GM12878 (cell line): ENCODE results near the gene TPGS1. TPM values are rescaled to one million over a fixed set of nuclear protein-coding genes. Genes with fewer than 3 reads are reported as not detected.

ENCODE experiments used
- ATAC-seq: fragments of 200-7000 bp; cut with Tn5 transposase; 3 replicates; pipeline ENCODE4 v1.9.1; 2020; ENCODE audit warnings: mild to moderate bottlenecking, moderate library complexity
- BruUV-seq: library from RNA; stranded (reverse); fragments of 400-500 nt; replicated peaks from 2 replicates; lab custom pipeline; 2021; lab: Mats Ljungman, UMichigan
- CTCF ChIA-PET: fragments of 300-600 bp; sonication (Branson Sonifier 250); formaldehyde crosslinking; extraction: SDS; loops from one replicate; lab custom pipeline; 2021; ENCODE audit warnings: inconsistent platforms; lab: Yijun Ruan, JAX
- POLR2A ChIA-PET: fragments of 350-600 bp; formaldehyde crosslinking; extraction: SDS; loops from one replicate; lab custom pipeline; 2021; ENCODE audit warnings: inconsistent platforms; lab: Charles Lee
- RAD21 ChIA-PET: fragments of 300-600 bp; sonication (Branson Sonifier 250); formaldehyde crosslinking; loops from one replicate; lab custom pipeline; 2023; ENCODE audit warnings: antibody characterized with exemption; ENCODE audit not compliant: unreplicated experiment; lab: Charles Lee
- SMC1A ChIA-PET: fragments of 300-600 bp; sonication (Branson Sonifier 250); formaldehyde crosslinking; loops from one replicate; lab custom pipeline; 2023; ENCODE audit not compliant: unreplicated experiment, uncharacterized antibody; lab: Charles Lee
- DNase-seq: peaks from one replicate; pipeline ENCODE4 v3.0.0-alpha.2; 2011; ENCODE audit warnings: low read depth, low spot score
- FAIRE-seq: peaks from 3 replicates; lab custom pipeline; 2011; peaks lifted over from hg19 to GRCh38; lab: Jason Lieb, UNC
- H2AFZ ChIP-seq: 2 replicates; pipeline ENCODE4 v1.6.0; 2011; ENCODE audit warnings: low read depth, low read length, control low read depth; ENCODE audit not compliant: control insufficient read depth
- H3K27ac ChIP-seq: 2 replicates; pipeline ENCODE4 v1.5.1; 2011; ENCODE audit warnings: control low read depth; ENCODE audit not compliant: control insufficient read depth, insufficient read depth
- H3K27me3 ChIP-seq, 2 experiments: replicated peaks in 1 of 2; 2 replicates each; pipeline versions ENCODE4 v1.6.0 to v1.6.1; 2011; ENCODE audit warnings: low read length in 1 of 2; ENCODE audit not compliant: control insufficient read depth in 2 of 2, insufficient read depth in 2 of 2
- H3K36me3 ChIP-seq, 2 experiments: 2 replicates each; pipeline ENCODE4 v1.5.1; 2011; ENCODE audit warnings: low read length in 1 of 2; ENCODE audit not compliant: control insufficient read depth in 2 of 2, insufficient read depth in 2 of 2
- H3K4me1 ChIP-seq: 2 replicates; pipeline ENCODE4 v1.6.1; 2011; ENCODE audit warnings: mild to moderate bottlenecking, low read length, moderate library complexity, mixed read lengths; ENCODE audit not compliant: control insufficient read depth, insufficient read depth
- H3K4me2 ChIP-seq: 2 replicates; pipeline ENCODE4 v1.6.0; 2011; ENCODE audit warnings: control low read depth; ENCODE audit not compliant: control insufficient read depth, insufficient read depth
- H3K4me3 ChIP-seq: fragments of 200-600 bp; sonication (generic); 2 replicates; pipeline ENCODE4 v1.5.1; 2016
- H3K79me2 ChIP-seq: 2 replicates; pipeline ENCODE4 v1.6.0; 2011; ENCODE audit warnings: low read length; ENCODE audit not compliant: control insufficient read depth, insufficient read depth
- H3K9ac ChIP-seq: 2 replicates; pipeline ENCODE4 v1.8.0; 2011; ENCODE audit warnings: low read length, control low read depth, mixed read lengths; ENCODE audit not compliant: control insufficient read depth, insufficient read depth
- H3K9me3 ChIP-seq: replicated peaks from 3 replicates; pipeline ENCODE4 v1.5.1; 2011; ENCODE audit warnings: mild to moderate bottlenecking, low read length; ENCODE audit not compliant: control insufficient read depth, insufficient read depth
- H4K20me1 ChIP-seq: 2 replicates; pipeline ENCODE4 v1.6.0; 2011; ENCODE audit not compliant: control insufficient read depth, insufficient read depth
- E2F8 ChIP-seq: fragments of 450-650 bp; IDR thresholded peaks from 2 replicates; pipeline ENCODE4 v1.6.1; 2018; ENCODE audit warnings: mild to moderate bottlenecking, low read depth, moderate library complexity; ENCODE audit not compliant: partially characterized antibody
- NR2C2 ChIP-seq: IDR thresholded peaks from 2 replicates; pipeline ENCODE4 v1.6.1; 2011; ENCODE audit warnings: borderline replicate concordance, low read depth; ENCODE audit not compliant: control insufficient read depth, insufficient read length
- SIN3A ChIP-seq: IDR thresholded peaks from 2 replicates; pipeline ENCODE4 v1.6.1; 2012; ENCODE audit warnings: low read depth, low read length, improper control_type of control experiment
- ZSCAN29 ChIP-seq: fragments of 450-650 bp; IDR thresholded peaks from 2 replicates; pipeline ENCODE4 v1.6.1; 2017; ENCODE audit warnings: mild to moderate bottlenecking, moderate library complexity
- WGBS: methylation state at CpG from one replicate; pipeline ENCODE4 v1.1.6; 2016; ENCODE audit warnings: low lambda C conversion rate; ENCODE audit not compliant: insufficient replicate concordance, insufficient coverage; ENCODE audit errors: missing lambda C conversion rate; 5-methylcytosine and 5-hydroxymethylcytosine counted together
- in situ Hi-C: fragments of 300-500 bp; cut with MboI; formaldehyde crosslinking; loops from 9 replicates; pipeline ENCODE4 v1.14.3; 2018; ENCODE audit warnings: mixed read lengths
- intact Hi-C: fragments of 100-400 bp; cut with micrococcal nuclease; formaldehyde crosslinking; loops from one replicate; pipeline ENCODE4 v1.14.2; 2022; ENCODE audit not compliant: unreplicated experiment
- polyA plus RNA-seq, 11 experiments: library from polyadenylated mRNA; depleted of rRNA in 4 of 11; unstranded in 6 of 11; stranded (reverse) in 5 of 11; fragments of >200 nt; fragmentation: Nextera tagmentation in 4 of 11; fragmentation: Illumina TruSeq in 1 of 11; extraction: Ambion mirVana in 4 of 11; extraction: Trizol in 1 of 11; gene quantifications; 1 replicate in 1 of 11; 2 replicates in 10 of 11; pipeline versions ENCODE4 v1.2.1 to v1.2.3, GENCODE V29; 2011 to 2016; ENCODE audit warnings: inconsistent platforms in 2 of 11, missing spikeins in 2 of 11, low read depth in 1 of 11
- total RNA-seq, 4 experiments: library from RNA; depleted of rRNA in 3 of 4; stranded (reverse); fragments of >200 nt in 3 of 4; fragmentation: Illumina TruSeq in 1 of 4; extraction: Trizol in 1 of 4; gene quantifications; 2 replicates each; pipeline versions ENCODE4 v1.2.1 to v1.2.3, GENCODE V29; 2013 to 2021

Gene TPGS1
- total and polyA plus RNA-seq, 10 of the 15 experiments (the other 5 are each of a cell fraction or from before 2014, with no cell fraction given), result 0.24 to 24.7 (median 7.7) TPM; not detected in 2

- Histone ChIP-seq H3K27ac (no peak overlapping the region), H2AFZ (no peak overlapping the region), H3K4me3 (no peak overlapping the region), H3K27me3 (no peaks in the 10 kb centered on the region), H3K4me2 (no peak overlapping the region), H3K4me1 (no peaks in the 10 kb centered on the region), H3K9ac (no peak overlapping the region)
- no peak for FAIRE-seq
- POLR2A ChIA-PET, result no interaction called here
- no TSS peak for BruUV-seq
- SMC1A ChIA-PET, result no interaction called here
- RAD21 ChIA-PET, result no interaction called here
- CTCF ChIA-PET, result no interaction called here
- no peak for TF ChIP-seq NR2C2
- no peak for TF ChIP-seq ZSCAN29
- no peak for TF ChIP-seq SIN3A
- no peak for TF ChIP-seq E2F8
- TF ChIP-seq, all 136 proteins: peak for 0
- intact Hi-C loops (no loop called here), in situ Hi-C loops (no loop called here)
- ATAC-seq, result no peak
- Histone ChIP-seq H3K36me3 (no peaks in the 10 kb centered on the region), H3K79me2 (no peaks in the 10 kb centered on the region), H3K9me3 (no peaks in the 10 kb centered on the region; the same call in 2 of the 3 replicates), H4K20me1 (no peaks in the 10 kb centered on the region)
- WGBS, result 76% methylated on average over 16 of the region's 18 CpGs
- DNase-seq, result no peak
Observed at GRCh38 chr19:525029-525428, 17.7 kb downstream of the TPGS1 start.
